Fibroblast of the aortic adventitia (primary cell): Measurements from ENCODE around the gene MEFV. TPM values are rescaled to one million over a fixed set of nuclear protein-coding genes. Genes with fewer than 3 reads are reported as not detected.

Source experiments
- DNase-seq: peaks from one replicate; pipeline ENCODE4 v3.0.0-alpha.2; 2010; ENCODE audit warnings: low read depth
- H3K4me3 ChIP-seq: 2 replicates; pipeline ENCODE4 v1.5.1; 2011; ENCODE audit warnings: low read depth, mild to moderate bottlenecking, control low read depth, low read length, moderate library complexity
- CTCF ChIP-seq: IDR thresholded peaks from 2 replicates; pipeline ENCODE4 v1.5.1; 2011; ENCODE audit warnings: mild to moderate bottlenecking, low read length, control low read depth, inconsistent platforms; ENCODE audit not compliant: insufficient read depth
- total RNA-seq: library from RNA; depleted of rRNA; stranded (reverse); fragments of >200 nt; gene quantifications from 2 replicates; pipeline ENCODE4 v1.2.3, GENCODE V29; 2012; ENCODE audit warnings: low replicate concordance

Gene MEFV
- total RNA-seq, 1 donor: under 0.01 TPM

GRCh38 chr16:3249451-3249850 lies 7.0 kb downstream of the MEFV start:
- H3K4me3 ChIP-seq: no peak overlapping the region
- TF ChIP-seq CTCF: no peak
- DNase-seq: no peak

GRCh38 chr16:3249020-3249419 lies 7.4 kb downstream of the MEFV start:
- no peak for TF ChIP-seq CTCF
- no peak for DNase-seq
- no peak overlapping the region for H3K4me3 ChIP-seq

GRCh38 chr16:3248596-3248995 lies 7.8 kb downstream of the MEFV start:
- DNase-seq: no peak
- H3K4me3 ChIP-seq: no peak overlapping the region
- TF ChIP-seq CTCF: no peak

- DNase-seq: no peak
- no peak for TF ChIP-seq CTCF
These were observed 9.6 kb downstream of the MEFV start for GRCh38 chr16:3246876-3247275.

GRCh38 chr16:3246002-3246401 lies 10.4 kb downstream of the MEFV start:
- TF ChIP-seq CTCF: no peak
- H3K4me3 ChIP-seq: no peak overlapping the region
- no peak for DNase-seq

More at GRCh38 chr16:3246876-3247275, 9.6 kb downstream of the MEFV start:
- H3K4me3 ChIP-seq: no peak overlapping the region

- TF ChIP-seq CTCF: no peak
- H3K4me3 ChIP-seq: no peak overlapping the region
- no peak for DNase-seq
These were observed 12.6 kb downstream of the MEFV start for GRCh38 chr16:3243882-3244281.

GRCh38 chr16:3242709-3243108 lies 13.7 kb downstream of the MEFV start:
- no peak for DNase-seq
- no peak for TF ChIP-seq CTCF
- no peak overlapping the region for H3K4me3 ChIP-seq
